HL-60/S4 (cell line): ENCODE measurements around the gene PCNX1.

Experiments used
- in situ Hi-C: fragments of 300-500 bp; cut with MboI; formaldehyde crosslinking; loops from 2 replicates; pipeline ENCODE4 v1.14.3; 2022; ENCODE audit warnings: low sequenced_read_pairs

Gene PCNX1

DNA sequence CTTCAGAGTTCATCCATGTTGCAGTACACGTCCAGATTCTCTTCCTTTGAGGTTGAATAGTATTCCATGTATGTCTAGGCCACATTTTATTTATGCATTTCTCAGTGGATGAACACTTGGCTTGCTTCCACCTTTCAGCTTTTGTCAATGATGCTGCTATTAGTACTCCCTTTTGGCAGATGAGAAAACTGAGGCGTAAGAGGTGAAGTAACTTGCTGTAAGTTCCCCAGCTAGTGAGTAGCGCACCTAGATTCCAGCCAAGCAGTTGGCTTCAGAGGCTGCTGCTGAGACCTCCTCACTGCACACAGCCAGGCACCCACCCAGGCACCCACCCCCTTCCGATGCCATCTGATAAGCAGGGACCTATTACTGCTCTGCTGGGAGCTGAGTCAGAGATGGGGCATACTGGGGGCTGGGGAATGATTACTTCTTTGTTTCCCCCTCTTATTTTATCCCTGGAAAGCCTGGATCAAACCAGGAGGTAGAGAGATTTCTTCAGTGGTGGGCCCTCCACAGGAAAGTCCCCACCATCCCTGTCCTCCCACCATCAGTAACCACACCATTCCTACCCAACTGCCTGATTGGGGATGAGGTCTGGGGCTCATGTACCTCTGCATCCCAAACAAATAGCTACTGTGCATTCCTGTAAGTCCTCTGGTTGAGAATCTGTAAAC lies 234.6 kb downstream of the PCNX1 start:
- in situ Hi-C loops = loop anchor here (25.0 kb wide), 1 partner anchor 620 kb away; no protein-coding TSS in a partner anchor

DNA sequence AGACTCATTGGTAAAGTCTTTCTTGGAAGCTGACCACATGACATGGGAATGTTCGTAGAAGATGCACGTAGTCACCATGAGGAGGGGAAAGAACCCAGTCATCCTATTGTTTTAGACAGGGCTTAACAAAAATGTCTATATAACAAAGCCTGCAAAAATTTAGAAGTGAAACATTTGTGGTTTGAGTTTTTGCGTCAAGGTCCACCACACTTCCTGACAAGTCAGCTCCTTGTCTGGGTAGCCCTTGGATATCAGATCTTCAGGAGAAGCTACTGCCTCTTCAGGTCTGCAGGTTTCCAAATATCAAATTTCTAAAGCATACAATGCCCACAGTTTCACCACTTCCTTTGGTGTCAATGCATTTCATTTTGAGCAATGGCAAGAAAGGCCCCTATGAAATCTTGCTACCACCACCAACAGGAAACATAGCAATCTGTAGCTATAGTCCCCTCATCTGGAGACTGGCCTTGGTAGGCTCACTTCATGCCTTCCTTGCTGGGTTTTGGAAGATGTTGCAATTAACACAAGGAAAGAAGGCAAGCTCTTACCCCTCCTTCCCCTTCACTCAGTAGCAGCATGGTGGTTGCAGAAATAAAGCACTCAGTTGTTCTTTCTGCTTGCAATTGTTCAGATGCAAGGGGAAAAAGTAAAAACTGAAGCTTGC lies 235.2 kb downstream of the PCNX1 start:
- in situ Hi-C loops = loop anchor here (25.0 kb wide), 1 partner anchor 620 kb away; no protein-coding TSS in a partner anchor

DNA sequence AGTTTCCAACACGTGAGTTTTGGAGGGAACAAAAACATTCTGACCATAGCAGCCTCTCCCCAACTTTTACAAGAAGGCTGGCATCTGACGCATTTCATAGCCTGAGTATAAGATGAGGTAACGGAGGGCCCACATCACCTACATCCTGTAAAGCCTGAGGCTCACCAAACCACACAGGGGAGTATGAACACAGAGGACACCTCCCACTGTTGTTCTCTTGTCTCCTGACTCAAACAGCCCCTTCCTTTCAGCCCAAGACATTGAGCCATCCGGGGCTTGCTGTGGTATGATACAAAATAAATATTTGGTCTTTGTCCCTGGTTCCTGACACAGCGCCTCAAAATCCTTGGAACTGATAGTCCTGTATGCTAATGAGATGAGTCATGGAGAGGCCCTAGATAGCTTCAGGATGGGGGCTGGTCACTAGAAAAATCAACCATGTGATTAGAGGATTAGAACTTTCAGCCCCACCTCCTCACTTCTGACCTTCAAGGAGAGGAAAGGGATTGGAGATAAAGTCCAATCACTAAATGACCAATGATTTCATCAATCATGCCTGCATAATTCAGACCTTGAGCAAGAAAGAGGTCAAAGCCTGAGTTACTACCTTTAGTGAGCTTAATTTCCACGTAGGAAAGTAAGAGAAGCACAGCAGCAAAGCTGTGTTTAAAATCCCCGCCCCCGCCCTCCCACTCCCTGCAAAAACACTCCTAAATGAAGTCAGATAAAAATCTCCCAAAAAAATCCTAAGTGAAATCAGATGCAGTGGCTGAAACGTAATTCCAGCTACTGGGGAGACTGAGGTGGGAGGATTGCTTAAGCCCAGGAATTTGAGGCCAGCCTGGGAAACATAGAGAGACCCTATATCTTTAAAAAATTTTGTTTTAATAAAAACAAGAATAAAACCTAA lies 236.4 kb downstream of the PCNX1 start:
- in situ Hi-C loops = loop anchor here (25.0 kb wide), 1 partner anchor 619 kb away; no protein-coding TSS in a partner anchor

DNA sequence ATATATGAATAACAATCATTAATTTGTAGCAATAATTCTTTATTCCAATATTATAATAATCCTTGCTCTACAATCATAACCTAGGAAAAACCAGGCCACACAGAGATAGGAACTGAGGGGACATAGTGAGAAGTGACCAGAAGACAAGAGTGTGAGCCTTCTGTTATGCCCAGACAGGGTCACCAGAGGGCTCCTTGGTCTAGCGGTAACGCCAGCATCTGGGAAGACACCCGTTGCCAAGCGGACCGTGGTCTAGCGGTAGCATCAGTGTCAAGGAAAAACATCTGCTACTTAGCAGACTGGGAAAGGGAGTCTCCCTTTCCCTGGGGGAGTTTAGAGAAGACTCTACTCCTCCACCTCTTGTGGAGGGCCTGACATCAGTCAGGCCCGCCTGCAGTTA lies 240.1 kb downstream of the PCNX1 start:
- in situ Hi-C loops = loop anchor here (25.0 kb wide), 1 partner anchor 615 kb away; no protein-coding TSS in a partner anchor

DNA sequence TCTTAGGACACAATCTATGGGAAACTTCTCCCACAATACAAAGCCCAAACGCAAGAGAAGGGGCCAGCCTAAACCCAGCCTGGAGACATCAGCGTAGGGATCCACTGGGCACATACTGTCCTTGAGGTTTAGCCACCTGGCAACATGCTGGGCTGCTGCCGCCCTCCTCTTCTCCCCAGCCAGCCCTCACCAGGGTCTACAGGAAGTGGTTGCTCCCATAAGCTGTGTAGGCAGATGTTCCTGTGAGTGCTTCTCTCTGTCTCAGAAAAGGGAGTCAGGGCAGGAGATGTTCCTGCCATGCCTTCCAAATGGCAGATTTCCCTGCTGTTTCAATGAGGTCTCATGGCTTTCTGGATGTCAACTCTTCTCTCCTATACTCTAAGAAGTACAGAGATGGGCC lies 241.4 kb downstream of the PCNX1 start:
- in situ Hi-C loops = loop anchor here (25.0 kb wide), 1 partner anchor 614 kb away; no protein-coding TSS in a partner anchor

DNA sequence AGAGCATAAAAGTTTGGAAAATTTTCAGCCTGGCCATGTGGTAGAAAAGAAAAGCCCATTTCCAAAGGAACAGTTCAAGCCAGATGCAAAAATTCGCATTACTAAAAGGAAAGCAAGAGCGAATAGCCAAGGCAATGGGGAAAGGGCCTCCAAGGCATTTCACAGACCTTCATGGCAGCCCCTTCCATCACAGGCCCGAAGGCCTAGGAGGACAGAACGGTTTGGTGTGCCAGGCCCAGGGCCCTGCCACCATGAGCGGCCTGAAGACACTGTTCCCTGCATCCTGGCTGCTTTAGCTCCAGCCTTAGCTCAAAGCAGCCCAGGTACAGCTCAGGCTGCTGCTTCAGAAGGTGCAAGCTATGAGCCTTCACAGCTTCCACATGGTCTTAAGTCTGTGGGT lies 243.5 kb downstream of the PCNX1 start:
- in situ Hi-C loops = no loop called here

DNA sequence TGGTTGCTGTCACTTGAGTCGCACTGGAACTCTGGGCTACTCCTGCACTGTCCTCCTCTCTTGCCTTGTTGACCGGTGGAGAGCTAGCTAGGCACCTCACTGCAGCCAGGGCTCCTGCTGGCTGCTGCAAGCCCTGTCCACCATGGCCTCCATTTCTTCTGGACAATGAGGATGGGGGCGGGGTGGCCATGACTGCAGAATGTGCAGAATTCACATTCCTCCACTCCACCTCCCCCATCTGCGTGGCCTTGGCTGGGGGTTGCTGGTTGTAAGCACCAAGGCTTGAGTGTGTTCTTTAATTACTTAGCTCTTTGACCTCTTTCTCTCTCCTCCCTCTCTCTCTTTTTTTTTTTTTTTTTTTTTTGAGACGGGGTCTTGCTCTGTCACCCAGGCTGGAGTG lies 248.5 kb downstream of the PCNX1 start:
- in situ Hi-C loops = no loop called here

DNA sequence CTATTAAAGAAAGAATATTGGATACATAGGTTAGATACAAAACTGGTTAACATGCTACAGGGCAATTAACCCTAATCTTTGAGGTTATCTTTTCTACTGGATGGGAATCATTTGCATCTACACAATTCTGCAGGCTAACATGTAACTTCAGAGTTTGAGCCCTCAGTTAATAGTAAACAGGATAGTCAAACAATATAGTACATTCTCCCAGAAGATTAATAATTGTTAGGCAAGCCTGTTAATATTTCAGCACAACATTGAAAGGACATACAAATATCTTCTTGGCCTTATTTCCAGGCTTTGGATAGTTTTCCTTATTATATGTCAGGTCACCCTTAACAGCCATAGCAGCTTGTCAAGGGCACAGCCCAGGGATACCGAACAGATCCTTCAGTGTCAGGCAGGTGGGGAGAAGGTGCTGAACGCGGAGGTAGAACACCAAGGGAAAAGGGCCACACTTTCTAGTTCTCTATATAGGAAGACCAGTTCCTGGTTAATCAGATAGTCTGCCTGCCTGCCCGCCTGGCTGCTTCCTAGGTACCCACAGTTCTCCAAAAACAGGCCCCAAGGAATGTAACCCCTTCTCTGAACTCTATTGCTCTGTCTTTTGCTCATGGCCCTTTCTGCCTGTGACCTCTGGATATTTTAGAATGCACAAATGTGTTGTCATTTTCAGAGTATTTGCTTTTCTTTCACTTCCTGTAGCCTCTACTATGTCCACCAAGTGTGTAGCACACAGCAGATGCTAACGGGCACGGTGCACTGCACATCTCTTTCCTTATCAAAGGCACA lies 256.0 kb downstream of the PCNX1 start:
- in situ Hi-C loops = no loop called here

DNA sequence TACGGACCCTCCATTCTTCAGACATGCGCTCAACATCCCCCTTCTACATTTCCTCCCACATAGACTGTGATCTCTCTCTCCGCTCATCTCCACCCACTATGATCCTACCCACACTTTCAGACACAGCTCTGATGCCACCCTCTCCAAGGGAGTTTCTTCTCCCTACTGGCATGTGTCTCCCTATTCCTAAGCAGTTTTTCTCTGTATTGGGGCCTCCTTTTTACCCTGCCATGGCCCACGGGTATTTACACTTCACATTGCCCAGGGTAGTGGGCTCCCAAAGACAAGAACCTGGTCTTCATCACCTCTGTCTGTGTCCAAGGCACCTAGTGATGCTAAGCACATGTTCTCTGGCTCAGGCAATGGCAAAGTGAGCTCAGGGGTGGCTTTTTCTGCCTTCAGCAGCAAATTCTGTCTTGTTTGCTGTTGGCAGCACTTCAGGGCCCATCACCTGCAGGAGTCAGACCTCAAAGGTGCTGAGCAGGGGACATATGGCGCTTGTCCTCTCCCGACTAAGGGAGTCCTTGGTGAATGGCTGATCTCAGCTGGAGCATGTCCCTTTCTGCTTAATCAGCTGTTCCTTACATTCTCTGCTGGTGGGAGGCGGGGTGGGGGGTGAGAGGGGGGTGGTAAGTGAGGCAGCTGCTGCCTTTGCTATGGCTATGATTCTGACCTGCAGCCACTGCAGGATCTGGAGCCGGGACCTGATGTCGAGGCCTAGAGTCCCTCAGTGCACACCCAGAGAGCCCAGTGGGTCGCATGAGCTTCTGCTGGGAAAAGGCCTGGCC lies 256.8 kb downstream of the PCNX1 start:
- in situ Hi-C loops = no loop called here
